Liver (tissue), 3 donors: ENCODE measurements around the gene CIPC.

Experiments
- FOXA2 ChIP-seq: IDR thresholded peaks from 2 replicates; pipeline ENCODE4 v1.6.1; 2016; ENCODE audit warnings: antibody characterized with exemption
- HNF4A ChIP-seq, 2 donors: conservative IDR thresholded peaks; 2 replicates each; pipeline ENCODE4 v1.6.1; 2016; ENCODE audit warnings: antibody characterized with exemption in 2 of 2, mild to moderate bottlenecking in 2 of 2
- RAD21 ChIP-seq, 2 donors: IDR thresholded peaks; 2 replicates each; pipeline ENCODE4 v1.6.1; 2016; ENCODE audit warnings: antibody characterized with exemption in 2 of 2, mild to moderate bottlenecking in 2 of 2
- TAF1 ChIP-seq: conservative IDR thresholded peaks from 2 replicates; pipeline ENCODE4 v1.6.1; 2016; ENCODE audit warnings: antibody characterized with exemption, mild to moderate bottlenecking
- TF ChIP-seq, protein P1 (sequence below): fragments of 150-350 bp; IDR thresholded peaks from 2 replicates; pipeline ENCODE4 v1.5.1; 2017; ENCODE audit warnings: improper control_type of control experiment, low read depth, low read length; ENCODE audit not compliant: missing input control
- TF ChIP-seq, protein P2 (sequence below): IDR thresholded peaks from 2 replicates; pipeline ENCODE4 v1.6.1; 2016; ENCODE audit warnings: antibody characterized with exemption, mild to moderate bottlenecking
- donor health status: healthy.
- donor health status: healthy.

DNA sequence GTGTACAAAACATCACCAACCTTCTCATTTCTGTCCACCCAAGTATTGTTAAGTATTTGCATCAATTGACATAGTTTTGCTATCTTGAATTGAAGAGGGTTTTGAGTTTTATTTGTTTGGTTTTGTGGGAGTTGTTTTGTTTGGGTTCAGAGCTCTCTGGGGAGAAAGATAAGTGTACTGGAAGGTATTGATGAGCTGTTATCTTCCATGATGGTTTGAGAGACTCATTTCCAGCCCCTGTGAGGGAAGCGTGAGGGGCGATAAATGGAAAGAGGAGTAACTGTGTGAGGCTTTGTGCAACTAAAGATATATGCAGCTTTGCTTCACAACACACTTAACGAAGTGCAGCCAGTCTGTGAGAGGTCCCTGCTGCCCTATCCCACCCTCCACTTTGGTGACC is 15.7 kb upstream of the CIPC start:
- TF ChIP-seq RAD21 (IDR thresholded peaks at IDR 0.05): no peak
- TF ChIP-seq, protein P1, sequence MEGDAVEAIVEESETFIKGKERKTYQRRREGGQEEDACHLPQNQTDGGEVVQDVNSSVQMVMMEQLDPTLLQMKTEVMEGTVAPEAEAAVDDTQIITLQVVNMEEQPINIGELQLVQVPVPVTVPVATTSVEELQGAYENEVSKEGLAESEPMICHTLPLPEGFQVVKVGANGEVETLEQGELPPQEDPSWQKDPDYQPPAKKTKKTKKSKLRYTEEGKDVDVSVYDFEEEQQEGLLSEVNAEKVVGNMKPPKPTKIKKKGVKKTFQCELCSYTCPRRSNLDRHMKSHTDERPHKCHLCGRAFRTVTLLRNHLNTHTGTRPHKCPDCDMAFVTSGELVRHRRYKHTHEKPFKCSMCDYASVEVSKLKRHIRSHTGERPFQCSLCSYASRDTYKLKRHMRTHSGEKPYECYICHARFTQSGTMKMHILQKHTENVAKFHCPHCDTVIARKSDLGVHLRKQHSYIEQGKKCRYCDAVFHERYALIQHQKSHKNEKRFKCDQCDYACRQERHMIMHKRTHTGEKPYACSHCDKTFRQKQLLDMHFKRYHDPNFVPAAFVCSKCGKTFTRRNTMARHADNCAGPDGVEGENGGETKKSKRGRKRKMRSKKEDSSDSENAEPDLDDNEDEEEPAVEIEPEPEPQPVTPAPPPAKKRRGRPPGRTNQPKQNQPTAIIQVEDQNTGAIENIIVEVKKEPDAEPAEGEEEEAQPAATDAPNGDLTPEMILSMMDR: no peak
- TF ChIP-seq FOXA2: no peak
- no peak for TF ChIP-seq TAF1
- TF ChIP-seq, protein P2, sequence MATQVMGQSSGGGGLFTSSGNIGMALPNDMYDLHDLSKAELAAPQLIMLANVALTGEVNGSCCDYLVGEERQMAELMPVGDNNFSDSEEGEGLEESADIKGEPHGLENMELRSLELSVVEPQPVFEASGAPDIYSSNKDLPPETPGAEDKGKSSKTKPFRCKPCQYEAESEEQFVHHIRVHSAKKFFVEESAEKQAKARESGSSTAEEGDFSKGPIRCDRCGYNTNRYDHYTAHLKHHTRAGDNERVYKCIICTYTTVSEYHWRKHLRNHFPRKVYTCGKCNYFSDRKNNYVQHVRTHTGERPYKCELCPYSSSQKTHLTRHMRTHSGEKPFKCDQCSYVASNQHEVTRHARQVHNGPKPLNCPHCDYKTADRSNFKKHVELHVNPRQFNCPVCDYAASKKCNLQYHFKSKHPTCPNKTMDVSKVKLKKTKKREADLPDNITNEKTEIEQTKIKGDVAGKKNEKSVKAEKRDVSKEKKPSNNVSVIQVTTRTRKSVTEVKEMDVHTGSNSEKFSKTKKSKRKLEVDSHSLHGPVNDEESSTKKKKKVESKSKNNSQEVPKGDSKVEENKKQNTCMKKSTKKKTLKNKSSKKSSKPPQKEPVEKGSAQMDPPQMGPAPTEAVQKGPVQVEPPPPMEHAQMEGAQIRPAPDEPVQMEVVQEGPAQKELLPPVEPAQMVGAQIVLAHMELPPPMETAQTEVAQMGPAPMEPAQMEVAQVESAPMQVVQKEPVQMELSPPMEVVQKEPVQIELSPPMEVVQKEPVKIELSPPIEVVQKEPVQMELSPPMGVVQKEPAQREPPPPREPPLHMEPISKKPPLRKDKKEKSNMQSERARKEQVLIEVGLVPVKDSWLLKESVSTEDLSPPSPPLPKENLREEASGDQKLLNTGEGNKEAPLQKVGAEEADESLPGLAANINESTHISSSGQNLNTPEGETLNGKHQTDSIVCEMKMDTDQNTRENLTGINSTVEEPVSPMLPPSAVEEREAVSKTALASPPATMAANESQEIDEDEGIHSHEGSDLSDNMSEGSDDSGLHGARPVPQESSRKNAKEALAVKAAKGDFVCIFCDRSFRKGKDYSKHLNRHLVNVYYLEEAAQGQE: no peak
- no peak for TF ChIP-seq HNF4A (conservative IDR thresholded peaks at IDR 0.05)
